ENCODE data around the gene DOCK8. TPM values are rescaled to one million over a fixed set of nuclear protein-coding genes. Genes with fewer than 3 reads are reported as not detected.

Gene DOCK8
- total RNA-seq, 1 experiment from 2014 or later: 7.5 TPM

DNA sequence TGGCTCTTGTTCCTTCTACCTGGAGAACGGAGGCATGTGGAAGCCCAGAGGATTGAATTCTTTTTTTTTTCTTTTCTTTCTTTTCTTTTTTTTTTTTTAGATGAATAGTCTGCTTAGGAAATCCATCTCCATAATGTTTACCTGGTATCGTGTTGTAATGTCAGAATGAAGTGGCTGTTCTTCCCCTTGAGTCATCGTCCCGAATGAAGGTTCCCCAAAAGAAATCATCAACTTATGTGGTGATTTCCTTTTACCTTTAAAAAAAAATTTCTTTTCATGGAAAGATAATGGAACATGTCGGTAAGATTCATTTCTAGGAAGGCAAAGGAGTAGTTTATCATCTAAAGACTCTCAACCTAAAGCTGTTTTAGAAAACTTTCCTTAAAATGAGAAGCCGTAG lies 59.7 kb downstream of the DOCK8 start:
- Histone ChIP-seq H3K4me2 (no peak overlapping the region), H3K27me3 (ENCODE audit: insufficient read depth, low read depth) (no peaks in the 10 kb centered on the region), H3K79me2 (ENCODE audit: low read depth) (no peaks in the 10 kb centered on the region), H2AFZ (no peak overlapping the region), H3K9me2 (ENCODE audit: insufficient read depth) (no peaks in the 10 kb centered on the region), H3K36me3 (ENCODE audit: low read depth) (no peaks in the 10 kb centered on the region), H4K20me1 (ENCODE audit: insufficient read depth) (no peaks in the 10 kb centered on the region), H3F3A (ENCODE audit: insufficient read depth, low read depth) (no peaks in the 10 kb centered on the region), H3K9me3 (ENCODE audit: insufficient read depth, low read depth) (no peaks in the 10 kb centered on the region), H3K4me3 (no peak overlapping the region), H3K4me1 (replicated peaks; ENCODE audit: insufficient read depth) (no peaks in the 10 kb centered on the region), H3K27ac (no peak overlapping the region)
- BruUV-seq (replicated peaks): no TSS peak
- intact Hi-C loops (cut with micrococcal nuclease; ENCODE audit: unreplicated experiment): no loop called here
- no peak for DNase-seq
- TF ChIP-seq, protein P1, sequence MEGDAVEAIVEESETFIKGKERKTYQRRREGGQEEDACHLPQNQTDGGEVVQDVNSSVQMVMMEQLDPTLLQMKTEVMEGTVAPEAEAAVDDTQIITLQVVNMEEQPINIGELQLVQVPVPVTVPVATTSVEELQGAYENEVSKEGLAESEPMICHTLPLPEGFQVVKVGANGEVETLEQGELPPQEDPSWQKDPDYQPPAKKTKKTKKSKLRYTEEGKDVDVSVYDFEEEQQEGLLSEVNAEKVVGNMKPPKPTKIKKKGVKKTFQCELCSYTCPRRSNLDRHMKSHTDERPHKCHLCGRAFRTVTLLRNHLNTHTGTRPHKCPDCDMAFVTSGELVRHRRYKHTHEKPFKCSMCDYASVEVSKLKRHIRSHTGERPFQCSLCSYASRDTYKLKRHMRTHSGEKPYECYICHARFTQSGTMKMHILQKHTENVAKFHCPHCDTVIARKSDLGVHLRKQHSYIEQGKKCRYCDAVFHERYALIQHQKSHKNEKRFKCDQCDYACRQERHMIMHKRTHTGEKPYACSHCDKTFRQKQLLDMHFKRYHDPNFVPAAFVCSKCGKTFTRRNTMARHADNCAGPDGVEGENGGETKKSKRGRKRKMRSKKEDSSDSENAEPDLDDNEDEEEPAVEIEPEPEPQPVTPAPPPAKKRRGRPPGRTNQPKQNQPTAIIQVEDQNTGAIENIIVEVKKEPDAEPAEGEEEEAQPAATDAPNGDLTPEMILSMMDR (conservative IDR thresholded peaks at IDR 0.05): no peak
- TF ChIP-seq EZH2 (IDR thresholded peaks at IDR 0.05; ENCODE audit: low read depth): no peak
- POLR2A ChIA-PET (ENCODE audit: unreplicated experiment): no interaction called here
- CTCF ChIA-PET: no interaction called here

DNA sequence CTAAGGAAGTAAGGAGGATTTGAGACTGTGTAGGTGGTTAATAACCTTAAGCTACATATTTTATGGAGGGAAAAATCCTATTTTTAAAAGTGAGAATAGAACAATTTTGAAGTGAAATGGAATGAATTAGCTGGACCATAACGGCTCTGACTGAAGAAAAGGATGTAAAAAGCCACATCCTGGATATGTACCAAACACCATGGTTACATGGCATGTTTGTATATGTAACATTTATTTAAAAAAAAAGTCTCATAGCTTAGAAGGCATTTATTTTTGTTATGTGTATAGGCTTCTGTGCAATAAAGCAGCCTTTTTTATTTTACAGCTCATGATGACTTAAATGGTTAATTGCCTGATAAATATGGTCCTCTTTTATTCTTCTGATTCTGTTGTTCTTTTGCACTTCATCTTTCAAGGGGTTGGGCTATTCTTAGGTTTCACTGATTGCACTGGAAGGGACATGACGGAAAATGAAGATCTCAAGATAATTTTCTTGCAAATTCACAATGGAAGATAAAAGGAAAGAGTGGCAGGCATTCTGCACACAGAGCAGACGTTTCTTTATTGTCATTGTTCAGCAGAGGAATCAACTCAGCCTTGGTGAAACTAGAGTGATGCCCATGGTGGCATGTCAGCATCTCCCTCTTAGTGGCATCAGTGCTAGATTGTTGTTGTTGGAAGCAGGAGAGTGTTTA lies 63.1 kb downstream of the DOCK8 start:
- no peak overlapping the region for H2AFZ ChIP-seq
- H3F3A ChIP-seq (ENCODE audit: insufficient read depth, low read depth): no peaks in the 10 kb centered on the region
- H3K4me2 ChIP-seq: no peak overlapping the region
- H3K79me2 ChIP-seq (ENCODE audit: low read depth): no peaks in the 10 kb centered on the region
- DNase-seq: no peak
- H4K20me1 ChIP-seq (ENCODE audit: insufficient read depth): no peaks in the 10 kb centered on the region
- ChIA-PET CTCF (no interaction called here), POLR2A (ENCODE audit: unreplicated experiment) (no interaction called here)
- no peak overlapping the region for H3K27ac ChIP-seq
- TF ChIP-seq, protein P1 (conservative IDR thresholded peaks at IDR 0.05): no peak
- TF ChIP-seq EZH2 (IDR thresholded peaks at IDR 0.05; ENCODE audit: low read depth): no peak
- intact Hi-C loops (cut with micrococcal nuclease; ENCODE audit: unreplicated experiment): no loop called here
- no peaks in the 10 kb centered on the region for H3K9me3 ChIP-seq (ENCODE audit: insufficient read depth, low read depth)
- no peak overlapping the region for H3K4me3 ChIP-seq
- H3K36me3 ChIP-seq (ENCODE audit: low read depth): no peaks in the 10 kb centered on the region
- no peaks in the 10 kb centered on the region for H3K4me1 ChIP-seq (replicated peaks; ENCODE audit: insufficient read depth)
- no TSS peak for BruUV-seq (replicated peaks)
- H3K27me3 ChIP-seq (ENCODE audit: insufficient read depth, low read depth): no peaks in the 10 kb centered on the region
- H3K9me2 ChIP-seq (ENCODE audit: insufficient read depth): no peaks in the 10 kb centered on the region

DNA sequence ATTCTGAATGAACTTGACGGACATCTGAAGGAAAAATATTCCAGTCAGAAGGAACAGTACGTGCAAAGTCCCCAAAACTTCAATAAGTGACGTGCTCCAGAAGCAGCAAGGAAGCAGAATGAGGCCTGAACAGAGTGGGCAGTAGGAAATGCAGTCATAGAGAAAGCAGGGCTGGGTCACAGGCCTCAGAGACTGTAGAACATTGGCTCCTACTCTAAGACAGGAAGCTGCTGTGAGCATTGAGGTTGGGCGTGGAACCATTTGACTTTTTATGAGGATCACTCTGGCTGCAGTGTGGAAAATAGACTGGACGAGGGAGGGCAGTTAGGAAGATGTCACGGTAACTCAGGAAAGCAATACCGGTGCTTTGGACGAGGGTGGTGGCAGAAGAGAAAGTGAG lies 64.0 kb downstream of the DOCK8 start:
- TF ChIP-seq, protein P1 (conservative IDR thresholded peaks at IDR 0.05): no peak
- TF ChIP-seq EZH2 (IDR thresholded peaks at IDR 0.05; ENCODE audit: low read depth): no peak
- H3K4me3 ChIP-seq: no peak overlapping the region
- no peaks in the 10 kb centered on the region for H3K36me3 ChIP-seq (ENCODE audit: low read depth)
- no peaks in the 10 kb centered on the region for H3K27me3 ChIP-seq (ENCODE audit: insufficient read depth, low read depth)
- no peak for DNase-seq
- H4K20me1 ChIP-seq (ENCODE audit: insufficient read depth): no peaks in the 10 kb centered on the region
- no peaks in the 10 kb centered on the region for H3K79me2 ChIP-seq (ENCODE audit: low read depth)
- no peaks in the 10 kb centered on the region for H3K9me3 ChIP-seq (ENCODE audit: insufficient read depth, low read depth)
- BruUV-seq (replicated peaks): no TSS peak
- H3K27ac ChIP-seq: no peak overlapping the region
- ChIA-PET CTCF (no interaction called here), POLR2A (ENCODE audit: unreplicated experiment) (no interaction called here)
- intact Hi-C loops (cut with micrococcal nuclease; ENCODE audit: unreplicated experiment): no loop called here
- no peaks in the 10 kb centered on the region for H3F3A ChIP-seq (ENCODE audit: insufficient read depth, low read depth)
- H3K4me2 ChIP-seq: no peak overlapping the region
- no peaks in the 10 kb centered on the region for H3K4me1 ChIP-seq (replicated peaks; ENCODE audit: insufficient read depth)
- H2AFZ ChIP-seq: no peak overlapping the region
- H3K9me2 ChIP-seq (ENCODE audit: insufficient read depth): no peaks in the 10 kb centered on the region

Data from PC-9 (cell line).